GM21423 (cell line): ENCODE results near the gene QSOX1.
A peak's percentile ranks its signal among the peaks of the same experiment; 100 is the strongest.
"Not testable (repeated sequence)": the region's sequence is repeated elsewhere in the genome, so short reads cannot be mapped to it uniquely, and the experiment has no call there.

ENCODE experiments used
- ATAC-seq: cut with Tn5 transposase; IDR thresholded peaks from one replicate; pipeline ENCODE4 v1.9.1; 2021; ENCODE audit warnings: mild to moderate bottlenecking, moderate library complexity; ENCODE audit not compliant: unreplicated experiment

QSOX1 gene, protein sequence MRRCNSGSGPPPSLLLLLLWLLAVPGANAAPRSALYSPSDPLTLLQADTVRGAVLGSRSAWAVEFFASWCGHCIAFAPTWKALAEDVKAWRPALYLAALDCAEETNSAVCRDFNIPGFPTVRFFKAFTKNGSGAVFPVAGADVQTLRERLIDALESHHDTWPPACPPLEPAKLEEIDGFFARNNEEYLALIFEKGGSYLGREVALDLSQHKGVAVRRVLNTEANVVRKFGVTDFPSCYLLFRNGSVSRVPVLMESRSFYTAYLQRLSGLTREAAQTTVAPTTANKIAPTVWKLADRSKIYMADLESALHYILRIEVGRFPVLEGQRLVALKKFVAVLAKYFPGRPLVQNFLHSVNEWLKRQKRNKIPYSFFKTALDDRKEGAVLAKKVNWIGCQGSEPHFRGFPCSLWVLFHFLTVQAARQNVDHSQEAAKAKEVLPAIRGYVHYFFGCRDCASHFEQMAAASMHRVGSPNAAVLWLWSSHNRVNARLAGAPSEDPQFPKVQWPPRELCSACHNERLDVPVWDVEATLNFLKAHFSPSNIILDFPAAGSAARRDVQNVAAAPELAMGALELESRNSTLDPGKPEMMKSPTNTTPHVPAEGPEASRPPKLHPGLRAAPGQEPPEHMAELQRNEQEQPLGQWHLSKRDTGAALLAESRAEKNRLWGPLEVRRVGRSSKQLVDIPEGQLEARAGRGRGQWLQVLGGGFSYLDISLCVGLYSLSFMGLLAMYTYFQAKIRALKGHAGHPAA

DNA sequence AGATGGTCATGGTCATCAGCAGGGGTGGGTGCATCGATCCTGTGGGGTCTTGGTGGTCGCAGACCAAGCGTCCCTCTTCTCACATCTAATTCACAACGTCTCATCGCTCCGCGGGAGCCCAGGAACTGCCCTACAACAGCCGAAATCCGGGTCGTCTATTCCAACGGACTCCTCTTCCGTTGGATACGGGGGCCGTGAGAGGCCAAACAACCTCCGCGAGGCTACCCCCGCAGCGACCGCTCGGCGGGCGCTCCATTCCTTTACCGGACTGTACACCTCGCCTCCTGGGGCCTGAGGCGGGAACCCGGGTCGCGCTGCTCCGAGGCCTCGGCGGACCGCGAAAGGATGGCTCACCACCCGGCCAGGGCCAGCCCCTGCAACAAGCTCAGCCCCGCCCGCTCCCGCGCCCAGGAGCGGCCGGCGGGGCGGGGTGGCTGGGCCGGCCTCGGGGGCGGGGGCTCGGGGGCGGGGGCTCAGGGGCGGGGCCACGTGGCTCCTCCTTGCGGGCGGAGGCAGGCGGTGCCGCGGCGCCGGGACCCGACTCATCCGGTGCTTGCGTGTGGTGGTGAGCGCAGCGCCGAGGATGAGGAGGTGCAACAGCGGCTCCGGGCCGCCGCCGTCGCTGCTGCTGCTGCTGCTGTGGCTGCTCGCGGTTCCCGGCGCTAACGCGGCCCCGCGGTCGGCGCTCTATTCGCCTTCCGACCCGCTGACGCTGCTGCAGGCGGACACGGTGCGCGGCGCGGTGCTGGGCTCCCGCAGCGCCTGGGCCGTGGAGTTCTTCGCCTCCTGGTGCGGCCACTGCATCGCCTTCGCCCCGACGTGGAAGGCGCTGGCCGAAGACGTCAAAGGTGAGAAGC, at the start of gene QSOX1:
QSOX1 (plus strand) TSS at position 545 of the 857 bp plus-strand sequence; CDS start at position 584, 39 bp downstream.
- ATAC-seq: peak; percentile 90

DNA sequence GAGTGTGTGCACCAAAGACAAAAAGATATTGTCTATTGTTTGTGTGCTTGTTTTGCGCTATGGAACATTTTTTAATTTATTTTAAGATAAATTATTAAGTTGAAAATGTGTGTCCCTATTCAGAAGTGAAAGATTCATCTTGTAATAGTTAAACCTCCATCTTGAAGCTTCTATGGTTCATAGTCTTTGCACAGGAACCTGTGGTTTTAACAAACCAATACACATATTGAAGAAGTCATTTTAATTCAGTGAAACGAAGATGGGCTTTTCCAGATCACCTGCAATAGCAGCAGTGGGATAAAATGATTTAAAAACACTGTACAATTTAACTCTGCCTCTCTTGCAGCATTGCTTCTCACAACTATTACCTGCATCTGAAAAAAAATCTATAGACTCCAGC, 42.6 kb upstream of the QSOX1 start:
- no peak for ATAC-seq

DNA sequence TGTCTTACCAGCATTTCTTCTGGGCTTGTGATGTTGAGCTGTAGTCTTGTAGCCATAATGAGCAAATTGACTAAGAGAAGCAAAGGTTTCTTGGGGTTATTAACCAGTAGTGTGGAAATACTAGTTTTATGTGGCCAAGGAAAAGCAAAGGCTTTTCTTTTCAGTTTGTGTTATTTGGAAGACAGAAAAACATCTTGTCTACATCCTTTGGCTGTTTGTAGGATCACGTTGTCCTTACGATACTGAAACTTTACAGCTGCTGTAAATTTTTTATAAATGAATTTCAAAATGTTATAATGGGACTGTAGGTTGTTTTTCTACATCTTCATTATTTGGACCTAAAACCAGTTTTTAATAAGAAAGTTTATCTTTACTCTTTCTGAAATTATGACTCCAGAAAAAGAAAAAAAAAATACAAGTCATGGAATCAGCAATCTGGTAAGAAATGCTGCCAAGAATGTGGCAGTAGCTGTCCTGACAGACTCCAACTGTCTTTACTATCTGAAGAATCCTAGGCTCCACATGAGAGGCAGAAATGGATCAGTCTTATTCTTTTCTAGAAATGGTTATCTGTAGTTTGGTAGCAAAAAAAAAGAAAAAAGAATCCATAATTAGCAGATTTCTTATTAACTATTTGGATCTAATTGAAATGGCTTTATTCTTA, 41.6 kb upstream of the QSOX1 start:
- no peak for ATAC-seq

DNA sequence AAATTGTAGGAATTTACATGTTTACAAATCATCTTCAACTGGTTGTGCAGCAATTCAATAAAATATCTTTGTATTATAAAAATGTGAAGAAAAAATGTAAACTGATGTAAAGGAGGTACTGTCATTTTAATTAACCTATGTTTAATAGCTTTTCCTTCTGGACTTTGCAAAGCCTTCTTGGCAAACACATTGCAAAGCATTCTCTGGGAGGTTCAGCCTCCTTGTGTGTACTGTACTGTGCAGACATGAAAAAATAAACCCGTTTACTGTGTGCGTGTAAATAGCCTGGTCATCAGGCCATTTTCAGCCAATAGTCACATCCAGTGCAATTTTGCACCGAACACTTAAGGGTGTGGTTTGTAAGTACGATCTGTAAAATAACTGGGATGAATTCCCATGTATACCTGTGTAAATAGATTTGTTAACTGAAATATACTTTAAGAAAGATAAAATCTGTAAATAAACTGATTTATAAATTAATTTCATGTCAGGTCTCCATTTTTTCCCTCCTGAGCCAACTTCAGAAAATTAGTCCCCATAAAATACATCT, 40.2 kb upstream of the QSOX1 start:
- no peak for ATAC-seq

DNA sequence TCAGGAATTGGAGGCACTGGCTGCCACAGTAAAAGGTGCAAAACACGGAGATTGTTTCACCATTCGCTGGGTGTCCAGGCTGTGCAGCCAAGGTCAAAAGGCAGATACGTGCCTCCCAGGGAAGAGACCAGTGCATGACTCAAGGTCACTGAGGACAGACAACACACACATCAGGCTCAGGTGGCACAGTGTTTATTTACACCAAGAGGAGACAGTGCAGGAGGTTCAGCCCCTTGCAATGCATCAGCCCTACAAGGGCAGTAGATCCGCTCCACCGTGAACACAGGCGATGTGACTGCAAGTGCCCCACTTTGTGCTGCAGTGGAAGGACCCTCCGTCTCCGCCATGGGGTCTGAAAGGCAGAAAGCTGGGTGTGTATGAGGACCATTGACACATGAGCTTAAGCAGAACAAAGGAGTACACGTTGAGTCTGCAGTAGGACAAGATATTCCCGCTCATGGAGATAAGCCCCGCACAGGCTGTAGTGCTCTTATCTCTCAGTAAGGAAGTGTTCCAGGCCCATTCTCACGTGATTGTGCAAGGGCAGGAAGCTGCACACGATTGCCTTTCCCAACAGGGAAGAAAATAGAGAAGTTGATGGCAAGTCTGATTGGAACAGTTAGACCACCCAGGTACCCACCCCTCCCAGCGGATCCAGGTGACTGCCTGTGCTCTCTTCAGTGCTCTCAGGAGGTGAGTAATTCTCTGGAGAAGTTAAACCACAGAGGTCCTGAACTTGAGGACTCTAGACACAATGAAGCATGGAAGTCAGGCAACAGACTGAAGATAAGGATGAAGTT, 37.5 kb upstream of the QSOX1 start:
- no peak for ATAC-seq

DNA sequence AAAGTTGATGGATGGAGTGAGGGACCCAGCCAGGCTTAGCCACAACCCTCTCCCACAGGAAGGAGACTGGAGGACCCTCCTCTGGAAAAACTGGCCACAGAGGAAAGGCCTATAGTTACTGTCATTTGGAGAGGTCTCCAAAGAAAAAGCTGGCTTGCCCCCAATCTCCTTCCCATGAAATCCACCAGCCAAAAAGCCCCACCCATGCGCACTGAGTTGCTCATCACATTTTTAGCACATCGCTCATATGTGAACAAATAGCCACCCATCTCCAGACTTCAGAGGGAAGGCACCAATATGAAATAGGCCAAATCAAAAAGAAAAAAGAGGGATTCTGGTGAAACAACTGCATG, 36.9 kb upstream of the QSOX1 start:
- ATAC-seq: no peak

DNA sequence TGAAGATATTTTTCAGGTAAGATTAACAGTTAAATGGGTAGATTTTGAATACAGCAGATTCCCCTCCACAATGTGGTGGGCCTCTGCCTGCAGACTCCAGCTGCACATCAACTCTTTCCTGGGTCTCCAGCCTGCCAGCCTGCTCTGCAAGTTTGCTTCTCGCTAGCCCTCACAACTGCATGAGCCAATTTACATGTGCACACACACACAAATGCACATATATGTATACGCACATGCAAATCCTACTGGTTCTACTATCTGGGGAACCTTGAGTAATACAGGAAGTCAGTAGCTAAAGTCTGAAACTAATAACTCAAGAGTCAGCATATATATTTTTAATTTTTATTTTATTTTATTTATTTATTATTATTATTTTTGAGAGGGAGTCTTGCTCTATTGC, 34.8 kb upstream of the QSOX1 start:
- no peak for ATAC-seq

DNA sequence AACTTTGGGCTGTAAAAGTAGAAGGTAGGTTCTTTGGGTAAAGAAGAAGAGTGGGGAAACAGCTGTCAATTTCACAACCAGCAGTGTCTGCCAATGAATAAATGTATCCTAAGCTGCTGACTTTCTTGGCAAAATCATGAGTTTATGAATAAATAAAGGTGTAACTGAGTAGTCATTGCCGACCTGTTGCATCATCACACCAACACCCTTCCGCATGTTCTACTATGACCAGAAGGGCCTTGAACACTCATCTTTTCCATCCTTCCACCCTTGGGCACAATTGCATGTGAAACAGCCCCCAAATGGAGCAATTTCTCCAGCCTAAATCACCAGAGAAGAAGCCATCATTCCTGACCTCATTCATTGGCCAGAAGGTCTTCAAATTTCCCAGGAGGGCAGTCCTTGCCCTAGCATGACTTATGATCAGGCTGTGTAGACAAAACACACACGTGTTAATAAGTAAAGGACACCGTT, 31.2 kb upstream of the QSOX1 start:
- no peak for ATAC-seq

DNA sequence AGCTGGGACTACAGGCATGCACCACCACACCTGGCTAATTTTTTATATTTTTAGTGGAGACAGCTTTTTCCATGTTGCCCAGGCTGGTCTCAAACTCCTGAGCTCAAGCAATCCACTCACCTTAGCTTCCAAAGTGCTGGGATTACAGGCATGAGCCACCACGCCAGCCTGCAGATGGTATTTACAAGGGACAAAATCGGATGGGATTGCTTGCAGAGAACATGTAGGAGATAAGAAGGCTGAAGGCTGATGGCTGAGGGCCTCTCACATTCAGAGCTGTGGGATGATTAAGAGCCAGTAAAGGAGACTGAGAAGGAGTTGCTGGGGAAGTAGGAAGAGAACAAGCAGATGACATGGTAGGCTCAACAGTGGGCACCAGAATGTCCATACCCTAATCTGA, 24.0 kb upstream of the QSOX1 start:
- no peak for ATAC-seq

DNA sequence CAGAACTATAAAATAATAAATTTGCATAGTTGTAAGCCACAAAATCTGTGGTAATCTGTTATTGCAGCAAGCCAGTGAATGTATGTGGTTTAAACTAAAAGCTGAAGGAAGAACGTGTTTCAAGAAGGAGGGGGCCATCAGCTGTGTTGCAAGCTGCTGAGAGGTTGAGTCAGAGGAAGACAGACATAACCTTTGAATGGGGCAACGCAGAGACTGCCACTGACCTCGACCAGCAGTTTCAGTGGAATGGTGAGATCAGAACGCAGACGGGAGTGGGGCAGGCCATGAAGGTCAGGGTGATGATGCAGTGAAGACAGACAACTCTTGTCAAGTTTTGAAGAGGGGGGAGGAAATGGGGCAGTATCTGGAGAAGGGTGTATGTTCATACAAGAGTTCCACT, 23.2 kb upstream of the QSOX1 start:
- ATAC-seq: no peak

DNA sequence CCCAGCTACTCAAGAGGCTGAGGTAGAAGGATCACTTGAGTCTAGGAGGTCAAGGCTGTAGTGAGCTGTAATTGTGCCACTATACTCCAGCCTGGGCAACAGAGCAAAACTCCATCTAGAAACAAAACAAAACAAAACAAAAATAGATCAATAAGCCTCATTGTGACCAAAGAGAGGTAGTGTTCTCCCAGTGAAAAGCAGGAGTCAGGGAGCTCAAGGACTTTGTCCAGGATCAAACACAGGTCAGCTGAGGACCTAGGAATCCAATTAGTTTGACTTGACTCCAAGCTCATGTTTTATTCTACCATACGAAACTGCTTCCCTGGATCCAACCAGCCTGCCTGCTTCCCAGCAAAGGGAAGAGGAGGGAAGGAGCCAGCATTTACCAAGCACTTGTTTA, 21.5 kb upstream of the QSOX1 start:
- ATAC-seq: no peak

DNA sequence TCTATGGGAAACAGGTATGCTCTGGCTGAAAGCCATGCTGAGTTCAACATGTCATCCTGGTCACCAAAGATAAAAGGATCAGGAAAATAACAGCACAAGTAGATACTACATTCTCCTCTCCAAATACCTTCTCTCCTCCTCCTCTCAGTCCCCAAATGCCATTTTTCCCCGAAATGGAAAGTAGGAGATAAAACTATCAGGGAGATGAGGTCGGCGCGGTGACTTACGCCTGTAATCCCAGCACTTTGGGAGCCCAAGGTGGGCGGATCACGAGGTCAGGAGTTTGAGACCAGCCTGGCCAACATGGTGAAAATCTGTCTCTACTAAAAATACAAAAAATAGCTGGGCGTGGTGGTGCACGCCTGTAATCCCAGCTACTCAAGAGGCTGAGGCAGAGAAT, 21.0 kb upstream of the QSOX1 start:
- ATAC-seq: not testable (repeated sequence)

DNA sequence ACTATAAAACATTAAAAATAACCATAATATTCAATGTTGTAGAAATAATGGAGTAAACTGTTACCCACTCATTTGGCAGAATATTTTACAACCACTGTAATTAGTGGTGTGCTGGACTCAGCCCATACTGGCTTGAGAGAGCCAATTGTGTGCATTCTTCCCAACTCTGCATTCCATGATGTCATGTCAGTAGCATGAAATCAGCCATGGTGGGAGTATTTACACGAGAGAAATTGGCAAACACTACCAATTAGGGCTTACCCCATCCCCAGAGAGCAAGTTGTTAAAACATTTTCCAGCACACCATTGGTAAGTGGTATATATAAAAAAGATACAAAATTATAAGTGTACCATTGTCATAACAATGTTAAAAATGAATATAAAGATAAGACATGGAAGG, 19.1 kb upstream of the QSOX1 start:
- no peak for ATAC-seq

DNA sequence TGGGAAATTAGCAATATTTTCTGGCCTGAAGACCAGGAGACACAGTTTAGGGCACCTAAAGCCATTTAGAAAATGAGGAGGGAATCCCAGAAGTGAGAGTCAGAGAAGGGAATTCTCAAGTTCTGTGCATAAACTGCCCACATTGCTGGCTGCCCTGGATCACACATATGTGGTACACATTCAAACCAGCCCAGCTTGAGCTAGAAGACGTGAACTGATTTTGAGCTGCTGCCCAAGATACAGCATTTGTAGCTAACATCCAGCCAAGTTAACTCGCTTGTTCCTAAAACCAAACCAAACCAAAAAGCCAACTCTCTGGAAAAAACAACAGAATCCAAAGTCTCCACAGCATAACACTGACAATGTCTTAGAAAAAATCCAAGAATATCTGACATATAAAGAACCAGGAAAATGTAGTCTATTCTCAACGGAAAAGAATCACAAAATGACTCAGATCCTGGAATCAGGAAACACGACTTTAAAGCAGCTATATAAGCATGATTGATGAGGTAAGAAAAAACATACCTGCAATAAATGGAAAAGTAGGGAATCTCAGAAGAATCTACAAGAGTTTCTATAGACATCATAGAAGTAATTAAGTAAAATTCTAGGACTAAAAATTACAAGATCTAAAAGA, 18.2 kb upstream of the QSOX1 start:
- ATAC-seq: no peak

DNA sequence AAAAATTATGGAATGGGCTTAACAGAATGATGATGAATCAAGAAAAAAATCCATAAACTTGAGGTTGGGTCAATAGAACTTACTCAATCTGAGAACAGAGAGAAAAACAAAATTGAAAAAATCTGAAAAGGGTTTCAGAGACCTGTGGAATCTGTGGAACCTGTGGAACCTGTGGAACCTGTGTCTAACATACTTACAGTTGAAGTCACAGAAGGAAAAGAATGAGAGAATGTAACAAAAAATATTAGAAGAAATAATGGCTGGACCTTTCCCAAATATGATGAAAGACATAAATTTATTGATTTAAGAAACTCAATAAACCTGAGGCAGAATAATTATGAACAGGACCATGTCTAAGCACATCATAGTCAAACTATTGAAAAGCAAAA, 17.7 kb upstream of the QSOX1 start:
- no peak for ATAC-seq

DNA sequence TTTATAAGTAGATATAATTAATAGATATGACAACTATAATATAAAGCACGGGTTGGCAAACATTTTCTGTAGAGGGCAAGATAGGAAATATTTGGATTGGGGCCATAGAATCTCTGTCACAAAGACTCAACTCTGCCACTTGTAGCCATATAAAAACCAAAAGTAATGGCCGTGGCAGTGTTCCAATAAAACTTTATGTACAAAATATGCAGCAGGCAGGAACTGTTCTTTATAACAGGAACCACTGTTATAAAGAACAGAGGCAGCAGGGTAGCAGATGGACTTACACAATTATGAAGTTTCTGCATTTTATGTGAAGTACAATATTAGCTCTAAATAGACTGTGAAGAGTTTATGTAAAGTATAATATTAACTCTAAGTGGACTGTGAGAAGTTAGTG, 16.9 kb upstream of the QSOX1 start:
- no peak for ATAC-seq

DNA sequence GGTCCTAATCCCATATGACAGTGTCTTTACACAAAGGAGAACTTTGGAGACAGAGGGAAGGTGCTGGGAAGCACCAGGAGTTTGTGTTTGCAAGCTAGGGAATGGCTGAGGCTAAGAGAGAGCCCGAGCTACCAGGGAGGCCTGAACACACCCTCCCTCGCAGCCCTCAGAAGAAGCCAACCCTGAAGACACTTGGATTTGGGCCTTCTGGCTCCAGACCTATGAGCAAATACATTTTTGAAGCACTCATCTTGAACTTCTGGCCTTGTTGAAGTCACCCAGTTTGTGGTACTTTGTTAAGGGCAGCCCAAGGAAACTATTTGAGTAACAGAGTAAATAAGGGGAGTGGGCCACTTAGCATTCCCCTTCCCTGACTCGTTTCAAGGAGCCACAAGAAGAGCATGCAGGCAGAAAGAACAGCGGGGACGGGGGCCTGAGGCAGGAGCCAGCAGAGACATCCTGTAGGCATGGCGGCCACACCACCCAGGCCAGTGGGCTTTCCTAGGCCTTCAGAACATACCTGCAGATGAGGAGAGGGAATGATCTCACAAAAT, 13.2 kb upstream of the QSOX1 start:
- no peak for ATAC-seq

DNA sequence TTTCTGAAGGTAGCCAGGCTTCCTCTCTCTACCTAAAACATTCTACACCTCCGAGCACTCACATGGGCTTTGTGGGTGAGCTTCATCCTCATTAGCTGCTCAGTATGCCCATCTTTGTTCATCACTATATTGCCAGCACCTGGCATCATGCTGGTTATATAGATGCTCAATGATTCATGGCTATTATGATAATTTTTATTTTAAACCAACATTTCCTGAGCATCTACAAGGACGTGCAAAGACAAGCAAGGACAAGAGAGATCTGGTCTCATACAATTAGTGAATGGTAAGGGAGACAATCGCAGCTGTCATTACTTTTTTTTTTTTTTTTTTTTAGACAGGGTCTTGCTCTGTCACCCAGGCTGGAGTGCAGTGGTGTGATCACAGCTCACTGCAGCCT, 11.3 kb upstream of the QSOX1 start:
- ATAC-seq: no peak
